Neural cell (in vitro differentiated cells): Measurements from ENCODE around the gene CHST11.

Source experiments
- CTCF ChIP-seq: fragments of 450-650 bp; IDR thresholded peaks from 2 replicates; pipeline ENCODE4 v1.5.1; 2014; ENCODE audit warnings: antibody characterized with exemption, mild to moderate bottlenecking, moderate library complexity; ENCODE audit not compliant: poor library complexity, severe bottlenecking
- MXI1 ChIP-seq: fragments of 450-650 bp; conservative IDR thresholded peaks from 2 replicates; pipeline ENCODE4 v1.6.1; 2014; ENCODE audit warnings: antibody characterized with exemption, mild to moderate bottlenecking; ENCODE audit not compliant: poor library complexity, severe bottlenecking
- RAD21 ChIP-seq: fragments of 450-650 bp; conservative IDR thresholded peaks from 2 replicates; pipeline ENCODE4 v1.6.1; 2014; ENCODE audit warnings: antibody characterized with exemption, mild to moderate bottlenecking, moderate library complexity

DNA sequence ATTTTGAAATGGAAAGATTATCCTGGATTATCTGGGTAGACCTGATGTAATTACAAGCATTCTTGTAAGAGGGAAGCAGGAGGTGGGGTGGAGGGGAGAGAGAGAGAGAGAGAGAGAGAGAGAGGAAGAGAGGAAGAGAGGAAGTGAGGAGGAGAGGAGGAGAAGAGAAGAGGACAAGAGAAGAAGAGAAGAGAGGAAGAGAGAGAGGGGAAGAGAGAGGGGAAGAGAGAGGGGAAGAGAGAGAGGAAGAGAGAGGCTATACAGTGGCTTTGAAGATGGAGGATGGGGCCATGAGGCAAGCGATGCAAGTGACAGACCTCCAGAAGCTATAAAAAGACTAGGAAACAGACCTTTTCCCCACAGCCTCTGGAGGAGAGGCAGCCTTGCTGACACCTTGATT lies 13.7 kb upstream of the CHST11 start:
- no peak for TF ChIP-seq CTCF
- no peak for TF ChIP-seq MXI1
- TF ChIP-seq RAD21, result no peak
